Measurements from ENCODE around the gene ZNF143. TPM values are rescaled to one million over a fixed set of nuclear protein-coding genes. Genes with fewer than 3 reads are reported as not detected.

The ZNF143 gene
- total RNA-seq, 1 experiment from 2014 or later, result 16.3 TPM

- no peak for DNase-seq (ENCODE audit: low read depth)
Observed at GRCh38 chr11:9495803-9496514, 35.1 kb downstream of the ZNF143 start.

- DNase-seq (ENCODE audit: low read depth), result no peak
Observed at GRCh38 chr11:9498457-9499078, 37.8 kb downstream of the ZNF143 start.

- DNase-seq (ENCODE audit: low read depth), result peak; percentile 73
Observed at GRCh38 chr11:9506489-9507276, 45.9 kb downstream of the ZNF143 start.

DNA sequence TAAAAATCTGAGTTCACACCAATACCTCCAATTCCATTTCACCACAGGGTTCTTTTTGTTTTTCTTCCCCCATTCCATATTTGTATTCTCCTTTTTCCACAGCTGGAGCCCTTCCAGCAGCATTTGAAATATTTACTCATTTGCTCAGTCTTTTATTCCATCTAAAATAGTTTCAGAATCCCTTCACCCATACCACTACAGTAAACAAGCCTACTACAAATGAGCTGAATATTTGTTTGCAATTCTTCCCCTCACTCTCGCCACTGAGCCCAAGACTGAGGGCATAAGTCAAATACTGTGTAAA is 46.4 kb downstream of the ZNF143 start:
- no peak for DNase-seq (ENCODE audit: low read depth)

DNA sequence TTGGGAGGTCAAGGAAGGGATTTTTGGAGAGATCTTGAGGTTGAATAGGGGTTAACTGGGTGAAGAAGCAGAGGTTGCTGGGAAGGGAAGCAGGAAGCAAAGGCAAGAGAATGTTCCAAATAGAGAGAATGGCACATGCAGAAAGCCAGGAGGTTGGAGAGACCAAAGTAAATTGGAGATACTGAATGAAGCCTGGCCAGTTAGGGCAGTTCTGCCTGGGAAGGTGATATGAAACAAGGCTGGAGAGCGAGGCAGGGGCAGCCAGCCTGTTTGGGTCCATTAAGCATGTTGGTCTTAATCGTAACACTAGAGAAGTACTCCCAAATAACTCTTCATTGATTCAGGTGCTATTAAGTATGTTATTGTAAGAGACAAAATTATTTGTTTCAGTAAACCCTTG is 48.2 kb downstream of the ZNF143 start:
- DNase-seq (ENCODE audit: low read depth), result no peak

- peak; percentile 52 for DNase-seq (ENCODE audit: low read depth)
Observed at GRCh38 chr11:9512370-9513019, 51.7 kb downstream of the ZNF143 start.

DNA sequence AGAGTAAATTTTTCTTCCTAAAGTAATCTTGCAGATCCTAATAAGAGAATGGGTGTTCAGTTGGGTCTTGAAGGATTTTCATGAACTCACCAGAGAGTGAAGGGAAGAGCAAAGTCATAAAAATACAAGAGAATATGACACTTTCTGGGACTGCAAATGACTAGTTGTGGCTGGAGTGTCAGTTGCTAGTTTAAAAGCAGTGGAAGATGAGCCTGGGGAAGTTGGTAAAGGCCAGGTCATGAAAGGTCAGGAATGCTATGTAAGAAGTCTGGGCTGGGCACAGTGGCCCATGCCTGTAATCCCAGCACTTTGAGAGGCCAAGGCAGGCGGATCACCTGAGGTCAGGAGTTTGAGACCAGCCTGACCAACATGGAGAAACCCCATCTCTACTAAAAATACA is 53.8 kb downstream of the ZNF143 start:
- DNase-seq (ENCODE audit: low read depth), result peak; percentile 70

- DNase-seq (ENCODE audit: low read depth), result no peak
Observed at GRCh38 chr11:9516113-9516512, 55.3 kb downstream of the ZNF143 start.

DNA sequence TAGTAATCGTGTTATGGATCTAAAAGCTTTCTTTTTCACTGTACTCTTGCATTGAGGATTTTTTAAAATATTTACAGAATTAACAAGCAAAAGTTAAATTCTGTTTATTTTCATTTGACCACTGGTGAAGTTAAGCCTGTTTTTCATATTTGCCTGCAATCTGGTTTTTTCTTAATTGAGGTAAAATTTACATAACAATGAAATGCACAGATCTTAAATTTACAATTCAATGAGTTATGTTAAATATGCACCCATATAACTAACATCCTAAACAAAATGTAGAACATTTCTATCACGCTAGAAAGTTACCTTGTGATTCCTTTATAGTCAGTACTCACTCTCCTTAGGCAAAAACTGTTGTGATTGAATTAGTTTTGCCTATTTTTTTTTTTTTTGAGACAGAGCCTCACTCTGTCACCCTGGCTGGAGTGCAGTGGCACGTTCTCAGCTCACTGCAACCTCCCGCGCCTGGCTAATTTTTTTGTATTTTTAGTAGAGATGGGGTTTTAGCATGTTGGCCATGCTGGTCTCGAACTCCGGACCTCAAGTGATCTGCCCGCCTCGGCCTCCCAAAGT is 58.1 kb downstream of the ZNF143 start:
- no peak for DNase-seq (ENCODE audit: low read depth)

DNA sequence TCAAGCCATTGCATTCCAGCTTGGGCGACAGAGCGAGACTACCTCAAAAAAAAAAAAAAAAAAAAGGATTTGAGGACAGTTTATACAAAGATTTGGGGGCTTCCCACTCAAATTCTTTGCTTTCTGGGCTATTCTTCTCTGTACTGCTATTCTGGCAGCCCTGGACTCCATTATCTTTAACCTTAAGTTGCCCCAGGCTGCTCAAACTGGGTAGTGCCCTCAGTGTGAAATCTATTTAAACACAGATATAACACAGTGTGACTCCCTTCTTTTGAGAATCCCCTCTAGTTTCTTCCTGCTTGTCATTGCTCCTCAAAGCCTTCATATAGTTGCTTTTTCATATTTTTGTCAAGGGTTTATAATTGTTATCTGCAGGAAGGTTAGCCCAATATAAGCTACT is 63.2 kb downstream of the ZNF143 start:
- DNase-seq (ENCODE audit: low read depth), result no peak

DNA sequence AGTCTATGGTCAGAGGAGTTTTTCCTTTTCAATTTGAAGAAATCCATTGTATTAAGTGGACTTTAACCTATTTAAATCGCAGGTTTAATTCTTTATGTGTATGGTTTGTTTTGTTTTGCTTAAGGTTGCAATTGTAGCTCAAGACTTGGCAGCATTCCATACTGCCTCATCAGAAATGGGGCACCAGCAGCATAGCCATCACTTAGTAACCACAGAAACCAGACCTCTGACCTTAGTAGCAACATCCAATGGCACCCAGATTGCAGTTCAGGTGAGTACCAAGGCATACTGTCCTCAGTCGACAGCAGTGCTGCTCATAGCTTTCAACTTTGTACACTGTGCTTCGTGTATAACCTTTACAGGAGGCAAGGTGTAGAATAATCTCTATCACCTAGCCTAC is 64.3 kb downstream of the ZNF143 start:
- DNase-seq (ENCODE audit: low read depth), result peak; percentile 52

DNA sequence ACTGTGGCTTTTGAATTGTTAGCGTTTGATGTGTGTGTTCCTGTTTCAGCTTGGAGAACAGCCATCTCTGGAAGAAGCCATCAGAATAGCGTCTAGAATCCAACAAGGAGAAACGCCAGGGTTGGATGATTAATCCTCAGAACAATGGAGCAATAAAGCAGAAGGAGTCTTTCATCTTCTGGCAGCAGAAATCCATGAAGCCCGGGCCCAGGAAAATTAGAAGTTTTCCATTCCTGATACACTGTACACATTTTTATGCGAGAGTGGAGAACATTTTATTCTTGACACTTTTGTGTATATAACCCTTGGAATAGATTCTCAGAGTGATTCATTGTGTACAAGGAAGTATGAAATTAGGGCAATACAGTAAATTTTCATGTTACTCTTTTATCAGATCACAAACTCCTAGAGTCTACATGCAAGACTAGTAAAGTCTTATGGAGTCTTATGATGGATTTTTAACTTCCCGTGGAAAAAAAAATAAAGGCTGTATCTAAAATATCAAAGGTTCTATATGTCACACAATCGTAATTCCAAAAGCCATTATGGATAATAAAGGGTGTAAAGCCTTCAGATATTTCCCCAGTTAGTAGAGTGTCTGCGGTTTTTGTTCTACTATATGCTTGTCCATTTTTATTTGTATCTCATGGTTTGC is 66.8 kb downstream of the ZNF143 start:
- peak; percentile 66 for DNase-seq (ENCODE audit: low read depth)

DNA sequence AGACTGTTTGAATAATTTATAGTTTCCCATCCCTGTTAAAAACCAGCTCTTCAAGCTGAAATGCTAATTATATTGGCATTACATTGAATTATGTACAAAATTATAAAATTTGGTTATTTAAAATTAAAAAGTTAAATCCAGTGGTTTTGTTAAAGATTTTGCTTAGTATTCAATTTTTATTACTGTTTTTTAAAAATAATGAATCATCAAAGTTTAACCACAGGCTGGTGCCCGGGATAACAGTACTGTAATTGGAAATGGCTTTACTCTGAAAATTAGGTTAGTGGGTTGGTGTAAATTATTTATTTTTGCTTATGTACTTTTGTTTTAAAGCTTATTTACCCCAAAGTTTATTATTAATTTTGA is 67.3 kb downstream of the ZNF143 start:
- DNase-seq (ENCODE audit: low read depth), result peak; percentile 30

DNA sequence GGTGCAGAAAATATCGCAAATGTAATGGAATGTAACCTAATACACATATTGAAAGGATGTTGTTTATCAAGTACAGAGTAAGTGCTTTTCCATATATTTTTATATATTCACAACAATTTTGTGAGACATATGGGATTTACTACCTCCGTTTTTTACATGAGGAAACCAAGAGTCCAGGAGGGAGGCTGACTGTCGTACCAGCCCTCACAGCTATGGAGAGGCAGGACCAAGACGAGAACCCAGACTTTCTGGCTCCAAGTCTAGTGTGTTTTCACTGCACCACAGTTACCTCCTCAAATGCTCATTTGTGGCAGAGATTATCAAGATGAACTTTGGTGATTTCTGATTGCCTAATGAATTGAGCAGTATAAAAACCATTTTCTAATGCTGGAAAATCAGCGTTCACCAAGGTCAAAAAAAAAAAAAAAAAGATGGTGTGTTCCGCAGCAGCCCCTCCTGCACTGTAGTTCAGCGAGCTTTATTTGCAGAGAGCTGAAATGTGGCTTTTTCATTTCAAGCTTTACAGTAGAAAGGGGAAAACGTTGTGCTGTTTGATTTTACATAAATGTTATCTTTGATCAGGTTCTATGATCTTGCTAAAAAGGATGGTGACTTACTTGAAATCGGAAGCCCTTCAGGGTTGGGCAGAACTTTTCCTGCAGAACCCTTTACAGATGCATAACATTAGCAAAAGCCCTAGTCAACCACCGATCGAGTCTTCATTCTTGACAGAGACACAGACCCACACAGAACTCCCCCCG is 67.9 kb downstream of the ZNF143 start:
- DNase-seq (ENCODE audit: low read depth), result no peak

DNA sequence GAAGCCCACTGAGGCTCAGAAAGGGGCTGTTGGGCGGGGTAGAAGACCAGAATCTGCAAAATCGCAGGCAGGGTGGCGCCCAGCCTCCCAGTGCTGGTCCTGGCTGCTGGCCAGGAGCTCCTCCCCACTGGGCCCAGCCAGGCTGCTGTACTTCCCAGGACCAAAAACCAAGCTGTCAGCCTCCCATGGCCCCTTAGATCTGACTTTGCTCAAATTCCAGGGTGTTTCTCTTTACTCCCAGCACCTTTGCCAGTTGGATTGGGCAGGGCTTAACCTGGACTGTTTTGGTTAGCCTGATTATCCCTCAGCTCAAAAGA is 68.5 kb downstream of the ZNF143 start:
- no peak for DNase-seq (ENCODE audit: low read depth)

DNA sequence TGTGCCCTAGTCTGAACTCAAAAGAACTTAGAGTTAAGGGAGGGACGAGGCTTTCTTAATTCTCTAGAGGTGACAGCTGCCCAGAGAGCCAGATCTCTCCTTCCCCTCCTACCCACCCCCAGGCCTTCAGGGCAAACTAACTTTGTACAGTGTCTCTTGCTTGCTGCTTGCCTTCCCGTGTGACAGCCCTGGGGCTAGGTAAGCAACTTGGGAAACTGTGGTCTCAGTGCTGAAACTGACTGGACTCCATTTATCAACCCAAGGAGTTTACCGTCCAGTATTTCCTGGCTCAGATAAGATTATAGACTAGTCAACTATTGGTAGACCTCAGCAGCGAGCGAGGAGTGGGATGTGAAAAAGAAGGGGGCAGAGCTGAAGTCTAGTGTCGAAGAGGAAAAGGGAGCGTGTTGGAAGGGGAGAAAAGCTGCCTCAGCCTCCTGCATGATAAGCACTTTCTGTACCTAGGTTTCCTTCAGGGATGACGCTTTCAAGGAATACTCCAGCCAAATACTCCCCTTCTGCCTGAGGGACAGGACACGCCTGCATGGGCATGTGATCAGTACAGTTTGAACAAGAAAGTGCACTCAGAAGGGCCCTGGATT is 69.3 kb downstream of the ZNF143 start:
- no peak for DNase-seq (ENCODE audit: low read depth)

- DNase-seq (ENCODE audit: low read depth), result no peak
Observed at GRCh38 chr11:9530901-9531625, 70.3 kb downstream of the ZNF143 start.

DNA sequence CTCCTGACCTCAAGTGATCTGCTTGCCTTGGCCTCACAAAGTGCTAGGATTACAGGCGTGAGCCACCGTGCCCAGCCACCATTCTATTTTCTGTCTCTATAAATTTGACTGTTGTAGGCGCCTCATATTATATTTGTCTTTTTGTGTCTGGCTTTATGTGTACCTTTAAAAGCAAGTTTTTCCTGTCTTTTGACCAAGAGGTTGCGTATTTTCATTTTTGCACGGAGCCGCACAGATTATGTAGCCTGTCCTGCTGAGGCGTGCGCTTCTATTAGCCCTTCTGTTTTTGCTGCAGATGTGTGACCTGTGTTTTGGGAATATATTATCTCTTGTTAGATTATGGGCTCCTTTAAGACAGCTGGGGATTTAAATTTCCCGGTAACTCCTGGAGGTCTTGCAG is 72.2 kb downstream of the ZNF143 start:
- no peak for DNase-seq (ENCODE audit: low read depth)

- DNase-seq (ENCODE audit: low read depth), result no peak
Observed at GRCh38 chr11:9533736-9534473, 73.1 kb downstream of the ZNF143 start.

Measured in LHCN-M2 (cell line).